ENCODE results near the gene MAFF.

The MAFF gene

DNA sequence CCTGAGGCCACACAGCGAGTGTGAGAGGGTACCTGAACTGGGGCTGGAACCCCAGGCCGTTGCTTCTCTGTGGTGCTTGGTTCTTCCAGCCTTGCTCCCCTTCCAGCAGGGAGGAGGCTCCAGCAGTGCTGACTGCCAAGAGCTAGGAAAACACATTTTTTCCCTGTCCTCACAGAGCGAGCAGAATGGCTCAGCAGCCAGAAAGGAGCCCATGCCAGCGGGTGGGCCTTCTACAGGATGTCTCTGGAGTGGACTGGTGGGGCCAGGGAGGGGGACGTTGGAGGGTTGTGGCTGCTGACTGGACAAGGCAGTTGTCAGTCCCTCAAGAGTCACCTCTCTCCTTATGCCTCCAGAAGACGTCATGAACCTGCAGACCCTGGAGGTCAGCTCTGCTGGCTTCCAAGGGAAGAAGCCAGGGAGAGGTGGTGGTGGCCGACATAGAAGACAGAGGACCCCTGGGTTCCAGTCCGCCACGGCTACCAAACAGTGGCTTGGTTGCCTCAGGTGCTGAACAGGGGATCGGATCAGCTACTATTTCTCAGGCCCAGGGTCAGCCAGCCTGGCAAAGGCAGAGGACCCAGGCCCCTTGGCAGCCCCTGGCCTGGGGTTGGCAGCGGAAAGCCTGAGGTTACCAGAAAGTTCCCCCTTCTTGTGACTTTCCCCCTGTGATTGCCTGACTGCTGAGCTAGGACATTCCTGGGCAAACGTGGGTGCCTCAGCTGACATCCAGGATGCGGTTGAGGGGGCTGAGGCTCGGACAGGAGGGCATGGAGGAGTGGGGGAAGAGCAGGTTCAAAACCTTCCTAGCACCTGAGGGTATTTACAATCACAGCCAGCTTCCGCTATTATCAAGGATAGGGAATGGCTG lies 3.7 kb downstream of the MAFF start:
- DNase-seq: no peak

DNA sequence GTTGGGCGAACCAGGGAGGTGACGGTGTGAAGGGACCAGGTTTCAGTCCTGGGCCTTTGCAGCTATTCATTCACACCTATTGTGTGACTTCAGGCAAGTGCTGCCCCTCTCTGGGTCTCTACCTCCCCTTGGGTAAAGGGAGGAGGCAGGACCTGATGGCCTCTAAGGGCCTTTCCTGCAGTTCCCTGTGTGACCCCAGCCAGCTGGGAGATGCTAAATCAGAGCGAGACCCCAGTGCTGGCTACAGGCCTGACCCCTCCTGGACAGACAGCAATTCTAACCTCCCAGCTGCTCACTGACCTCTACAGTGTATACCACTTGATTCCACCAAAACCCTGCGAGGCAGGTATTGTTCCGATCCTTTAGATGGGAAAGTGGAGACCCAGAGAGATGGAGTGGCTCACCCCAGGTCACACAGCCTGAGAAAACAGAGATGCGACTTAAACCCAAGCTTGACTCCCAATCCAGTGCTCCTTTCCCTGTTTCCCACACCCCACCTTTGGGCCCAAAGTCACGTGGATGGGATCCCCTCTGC lies 6.2 kb downstream of the MAFF start:
- DNase-seq: no peak

DNA sequence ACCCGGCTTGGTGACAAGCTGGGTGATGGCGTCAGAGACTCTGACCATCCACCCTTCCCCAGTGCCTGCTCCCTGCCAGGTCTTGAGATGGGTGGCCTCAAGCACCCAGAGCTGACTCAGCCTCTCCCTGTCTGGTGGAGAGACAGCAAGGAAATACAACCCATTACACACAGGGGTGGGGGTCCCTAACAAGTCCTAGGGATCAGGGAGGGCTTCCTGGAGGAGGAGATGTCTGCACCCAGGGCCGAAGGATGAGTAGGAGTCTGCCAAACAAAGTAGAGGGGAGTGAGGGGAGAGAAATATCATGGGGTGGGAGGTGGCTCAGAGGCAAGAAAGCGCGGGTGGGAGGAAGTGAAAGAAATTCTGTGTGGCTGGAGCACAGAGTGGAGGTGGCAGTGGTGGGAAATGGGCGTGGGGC lies 6.8 kb downstream of the MAFF start:
- no peak for DNase-seq

DNA sequence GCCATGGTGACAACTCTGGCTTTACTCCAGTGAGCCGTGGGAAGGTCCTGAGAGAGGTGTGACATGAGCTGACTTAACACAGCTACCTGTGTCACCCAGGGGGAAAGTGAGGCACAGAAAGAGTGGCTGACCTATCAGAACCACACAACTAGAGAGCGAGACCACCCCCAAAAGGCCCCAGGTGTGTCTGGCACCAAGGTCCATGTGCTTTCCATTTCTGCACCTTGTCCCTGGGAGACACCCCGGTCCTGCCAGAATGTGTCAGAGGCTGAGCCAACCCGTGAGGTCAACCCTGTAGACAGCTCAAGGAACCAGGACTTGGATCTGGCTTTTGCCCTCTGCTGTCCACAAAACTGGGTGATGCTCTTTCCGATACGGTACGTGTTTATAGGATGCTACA lies 9.8 kb downstream of the MAFF start:
- DNase-seq: no peak

DNA sequence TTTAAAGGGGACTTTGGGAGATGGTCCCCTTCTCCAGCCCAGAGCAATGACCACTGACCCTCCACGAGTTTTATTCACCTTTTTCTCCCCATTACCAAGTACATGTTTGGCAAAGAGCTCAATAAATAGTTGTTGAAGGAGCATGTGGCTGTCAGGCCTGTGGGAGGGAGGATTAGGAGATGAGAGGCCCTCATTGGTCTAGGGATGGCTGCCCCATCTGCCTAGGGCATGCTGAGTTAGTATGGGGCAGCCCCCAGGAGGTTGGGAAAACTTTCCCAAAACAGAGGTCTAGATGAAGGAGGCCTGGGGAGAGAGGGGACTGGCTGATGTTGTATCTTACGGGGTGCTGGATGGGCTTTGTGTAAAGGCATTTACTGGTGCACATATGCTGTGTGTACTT lies 10.6 kb downstream of the MAFF start:
- DNase-seq: no peak

DNA sequence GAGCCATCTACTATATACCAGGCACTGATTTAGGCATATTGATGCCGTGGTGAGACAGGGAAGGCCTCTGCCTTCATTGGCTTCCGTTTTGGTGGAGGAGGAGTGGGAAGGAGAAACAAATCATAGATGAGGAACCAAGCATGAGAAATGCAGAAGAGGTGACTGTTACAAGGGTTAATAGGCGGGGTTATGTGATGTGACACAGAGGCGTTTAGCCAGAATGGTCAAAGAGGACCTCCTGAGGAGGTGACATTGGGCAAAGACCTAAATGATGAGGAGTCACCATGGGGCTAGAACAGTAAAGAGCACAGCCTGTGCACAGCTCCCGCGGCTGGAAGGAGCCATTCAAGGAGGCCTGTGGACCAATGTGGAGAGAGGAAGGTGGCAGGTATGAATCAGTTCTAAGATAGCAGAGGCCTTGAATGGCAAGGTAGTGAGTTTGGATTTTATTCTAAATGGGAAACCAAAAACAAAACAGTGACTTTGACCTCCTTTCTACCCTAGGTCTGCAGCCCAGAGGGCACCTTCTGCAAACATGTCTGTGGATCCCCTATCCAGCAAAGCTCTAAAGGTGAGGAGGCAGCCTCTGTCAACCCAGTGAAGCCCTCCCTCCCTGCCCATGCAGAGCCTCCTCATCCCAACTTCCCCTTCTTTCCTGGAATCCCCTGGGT lies 11.7 kb downstream of the MAFF start:
- DNase-seq: no peak

DNA sequence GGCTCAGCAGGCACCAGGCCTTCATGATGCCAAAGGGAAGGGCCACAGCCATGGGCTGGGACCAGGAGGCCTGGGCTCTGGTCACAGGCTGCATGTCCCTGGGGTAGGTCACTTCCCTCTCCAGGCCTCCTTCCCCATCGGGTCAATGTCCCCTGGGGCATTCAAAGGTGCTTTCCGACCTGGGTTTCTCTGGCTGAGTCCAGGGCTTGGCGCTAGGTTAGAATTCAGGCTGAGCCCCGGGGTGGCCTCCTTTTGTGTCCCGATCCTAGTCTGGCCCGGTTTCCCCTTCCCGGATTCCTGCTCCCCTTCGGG lies 12.2 kb downstream of the MAFF start:
- no peak for DNase-seq

DNA sequence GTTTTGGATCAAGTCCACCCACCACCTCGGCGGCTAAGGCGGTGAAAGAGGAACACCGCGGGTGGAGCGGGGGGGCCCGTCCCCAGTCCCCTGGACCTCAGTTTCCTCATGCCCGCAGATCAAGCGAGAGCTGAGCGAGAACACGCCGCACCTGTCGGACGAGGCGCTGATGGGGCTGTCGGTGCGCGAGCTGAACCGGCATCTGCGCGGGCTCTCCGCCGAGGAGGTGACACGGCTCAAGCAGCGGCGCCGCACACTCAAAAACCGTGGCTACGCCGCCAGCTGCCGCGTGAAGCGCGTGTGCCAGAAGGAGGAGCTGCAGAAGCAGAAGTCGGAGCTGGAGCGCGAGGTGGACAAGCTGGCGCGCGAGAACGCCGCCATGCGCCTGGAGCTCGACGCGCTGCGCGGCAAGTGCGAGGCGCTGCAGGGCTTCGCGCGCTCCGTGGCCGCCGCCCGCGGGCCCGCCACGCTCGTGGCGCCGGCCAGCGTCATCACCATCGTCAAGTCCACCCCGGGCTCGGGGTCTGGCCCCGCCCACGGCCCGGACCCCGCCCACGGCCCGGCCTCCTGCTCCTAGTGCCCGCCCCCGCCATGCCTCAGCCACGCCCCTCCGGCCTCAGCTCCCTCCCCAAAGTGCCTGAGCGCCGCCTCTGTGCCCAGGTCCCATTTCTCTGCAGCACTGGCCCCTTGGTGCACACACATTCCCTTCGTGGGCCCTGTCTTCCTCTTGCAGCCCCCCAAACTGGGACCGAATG lies 12.7 kb downstream of the MAFF start:
- peak; percentile 71 to 81 for DNase-seq

DNA sequence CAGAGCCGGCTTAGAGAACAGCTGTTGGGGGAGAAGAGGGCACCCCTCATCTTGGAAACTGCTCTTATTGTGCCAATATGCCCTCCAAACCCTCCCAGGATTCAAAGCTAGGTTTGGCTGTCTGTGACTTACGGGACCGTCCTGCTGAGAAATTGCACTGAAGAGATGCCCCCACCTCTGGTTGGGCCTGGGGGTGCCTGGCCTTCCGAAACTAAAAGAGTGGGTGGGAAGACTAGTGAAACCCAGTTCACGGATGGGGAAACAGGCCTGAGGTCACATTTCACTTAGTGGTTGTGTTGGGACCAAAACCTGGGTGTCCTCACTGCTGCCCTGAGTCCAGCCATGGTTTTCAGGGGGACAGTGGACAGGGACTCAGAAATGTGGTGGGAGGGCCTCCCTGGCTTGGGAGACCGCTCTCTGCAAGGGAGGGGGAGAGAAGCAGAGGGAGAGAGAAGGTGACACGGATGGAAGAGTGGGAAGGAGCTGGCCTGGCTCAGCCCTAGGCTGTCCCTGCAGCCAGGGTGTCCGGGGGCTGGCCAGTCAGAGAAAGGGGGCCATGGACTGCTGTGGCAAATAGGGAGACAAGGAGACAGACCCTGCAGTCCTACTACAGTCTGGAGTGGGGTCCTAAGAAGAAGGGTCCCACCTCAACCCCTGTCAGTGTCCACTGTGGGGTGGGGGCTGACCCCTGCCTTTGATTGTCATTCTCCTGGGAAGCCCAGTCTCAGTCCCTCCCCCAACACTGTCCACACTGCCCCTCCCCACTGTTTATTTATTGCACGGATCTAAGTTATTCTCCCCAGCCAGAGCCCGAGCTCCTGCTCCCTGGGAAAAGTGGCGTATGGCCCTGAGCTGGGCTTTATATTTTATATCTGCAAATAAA lies 13.6 kb downstream of the MAFF start:
- no peak for DNase-seq

DNA sequence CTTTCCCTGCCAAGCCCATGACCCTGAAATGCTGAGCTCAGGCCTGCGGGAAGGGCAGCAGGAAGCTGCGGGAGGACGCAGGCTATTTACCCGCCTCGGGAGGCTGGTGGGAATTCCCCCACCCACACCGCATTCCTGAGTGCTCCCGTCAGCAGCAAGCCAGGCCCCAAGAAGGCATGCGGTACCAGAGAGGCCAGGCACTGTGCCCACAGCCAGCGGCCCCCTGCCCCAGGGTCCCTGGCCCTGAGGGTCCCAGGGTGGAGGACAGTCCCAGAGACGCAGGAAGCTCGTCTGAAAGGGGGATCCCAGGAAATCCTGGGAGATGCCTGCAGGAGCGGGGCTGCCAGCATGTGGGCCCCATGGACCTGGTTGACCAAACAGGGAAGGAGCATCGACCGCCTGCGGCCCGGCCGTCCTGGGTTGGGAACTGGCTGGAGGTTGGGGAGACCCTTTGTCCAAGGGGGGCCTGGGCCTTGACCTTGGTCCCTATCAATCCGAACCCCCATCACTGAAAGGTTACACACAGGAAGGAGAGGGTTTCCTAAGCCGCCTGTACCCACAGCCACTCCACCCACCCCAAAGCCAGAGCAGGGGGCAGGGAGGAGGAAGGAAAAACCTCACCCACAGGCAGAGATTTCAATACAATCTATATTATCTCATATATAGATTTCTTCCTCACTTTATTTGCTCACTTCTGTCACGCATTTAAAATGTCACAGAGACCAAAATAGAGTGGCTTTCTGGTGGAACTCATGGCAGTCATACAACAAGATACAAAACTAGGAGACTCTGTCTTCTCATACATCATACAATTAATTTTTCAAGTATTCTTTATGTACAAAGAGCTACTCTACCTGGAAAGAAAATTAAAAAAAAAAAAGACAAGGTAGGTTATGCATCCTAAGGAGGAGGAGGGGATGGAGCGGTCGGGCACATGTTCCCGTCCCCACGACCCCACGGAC lies 17.1 kb downstream of the MAFF start:
- DNase-seq: peak; percentile 65 to 74

DNA sequence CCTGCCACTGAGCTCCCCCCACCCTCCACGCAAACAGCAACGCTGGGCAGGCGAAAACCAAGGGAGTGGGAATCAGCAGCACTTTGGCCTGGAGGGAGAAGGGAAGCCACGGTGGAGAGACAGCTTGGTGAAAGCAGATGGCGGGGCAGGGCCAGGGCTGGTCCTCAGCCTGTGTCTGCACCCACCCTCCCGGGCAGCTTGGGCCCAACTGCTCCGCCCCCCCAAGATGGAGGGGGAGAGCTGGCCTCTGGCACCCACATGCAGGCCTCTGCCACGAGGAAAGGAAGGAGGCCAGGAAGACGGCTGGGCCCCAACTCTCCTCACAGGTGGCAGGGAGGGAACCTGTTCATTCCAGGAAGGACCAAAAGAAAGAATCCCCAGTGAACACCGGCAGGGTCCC lies 17.8 kb downstream of the MAFF start:
- DNase-seq: no peak

DNA sequence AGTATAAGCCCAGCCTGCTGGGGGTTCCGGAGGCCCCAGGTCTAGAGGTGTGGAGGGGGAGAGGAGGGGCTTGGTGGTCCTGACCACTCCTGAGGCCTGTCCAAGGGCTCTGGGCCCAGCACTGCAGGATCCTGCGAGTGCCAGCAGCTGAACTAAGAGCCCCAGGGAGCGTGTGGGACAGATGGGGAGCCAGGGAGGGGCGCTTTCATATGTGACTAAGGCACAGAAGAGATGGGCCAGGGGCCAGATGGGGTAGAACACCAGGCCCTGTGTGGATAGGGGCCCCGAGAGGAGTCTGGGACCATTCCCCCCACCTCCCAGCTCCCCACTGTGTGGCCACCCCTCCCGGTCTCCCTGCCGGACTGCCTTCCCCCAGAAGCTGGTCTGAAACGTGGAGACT lies 18.4 kb downstream of the MAFF start:
- no peak for DNase-seq

DNA sequence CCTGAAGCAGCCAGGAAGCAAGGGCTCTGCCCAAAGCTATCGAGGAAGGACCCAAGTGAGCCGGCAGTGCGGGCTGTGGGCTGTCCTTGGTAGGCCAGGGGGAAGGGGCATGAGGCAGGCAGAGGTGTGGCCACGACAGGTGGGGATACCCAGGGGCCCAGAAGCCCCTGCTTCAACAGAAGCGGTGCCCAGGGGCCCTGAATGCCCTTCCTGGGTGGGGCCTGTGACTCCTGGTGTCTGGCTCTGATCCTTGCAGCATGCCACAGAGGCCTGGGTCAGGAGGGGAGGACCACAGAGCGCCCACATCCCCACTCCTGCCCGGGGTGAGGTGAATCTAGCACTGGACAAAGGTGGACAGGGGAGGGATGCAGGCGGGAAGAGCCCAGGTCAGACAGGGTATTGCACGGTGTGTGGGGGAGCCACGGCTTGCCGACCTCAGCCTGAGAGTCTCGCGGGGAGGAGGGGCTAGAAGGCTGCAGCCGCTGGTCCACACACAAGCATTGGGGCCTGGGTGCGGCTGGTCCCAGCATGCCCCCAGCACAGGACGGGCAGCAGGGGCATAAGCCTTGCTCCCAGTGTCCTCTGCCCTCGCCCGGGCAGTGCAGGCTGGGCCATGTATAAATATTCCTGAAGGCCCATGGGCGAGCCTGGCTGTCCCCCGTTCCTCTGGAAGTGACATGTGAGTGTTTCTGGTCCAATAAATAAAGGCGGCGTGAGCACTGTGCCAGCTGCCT lies 19.0 kb downstream of the MAFF start:
- no peak for DNase-seq

DNA sequence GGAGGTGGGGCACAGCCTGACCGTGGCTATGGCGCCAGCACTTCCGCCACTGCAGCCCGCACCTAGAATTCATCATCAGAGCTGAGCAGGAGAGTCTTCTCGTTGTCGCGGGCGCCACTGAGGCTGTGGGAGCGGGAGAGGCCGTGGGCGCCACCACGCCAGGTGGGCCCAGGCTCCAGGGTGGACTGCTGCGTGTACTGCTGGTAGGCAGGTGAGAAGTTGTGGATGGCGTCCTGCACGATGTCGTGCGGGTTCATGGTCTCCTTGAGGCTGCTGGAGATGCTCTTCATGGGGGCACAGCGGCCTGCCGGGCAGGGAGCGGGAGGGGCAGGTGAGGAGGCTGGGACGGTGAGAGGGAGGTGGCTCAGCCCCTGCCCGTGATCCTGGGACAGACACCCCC lies 19.6 kb downstream of the MAFF start:
- no peak for DNase-seq

DNA sequence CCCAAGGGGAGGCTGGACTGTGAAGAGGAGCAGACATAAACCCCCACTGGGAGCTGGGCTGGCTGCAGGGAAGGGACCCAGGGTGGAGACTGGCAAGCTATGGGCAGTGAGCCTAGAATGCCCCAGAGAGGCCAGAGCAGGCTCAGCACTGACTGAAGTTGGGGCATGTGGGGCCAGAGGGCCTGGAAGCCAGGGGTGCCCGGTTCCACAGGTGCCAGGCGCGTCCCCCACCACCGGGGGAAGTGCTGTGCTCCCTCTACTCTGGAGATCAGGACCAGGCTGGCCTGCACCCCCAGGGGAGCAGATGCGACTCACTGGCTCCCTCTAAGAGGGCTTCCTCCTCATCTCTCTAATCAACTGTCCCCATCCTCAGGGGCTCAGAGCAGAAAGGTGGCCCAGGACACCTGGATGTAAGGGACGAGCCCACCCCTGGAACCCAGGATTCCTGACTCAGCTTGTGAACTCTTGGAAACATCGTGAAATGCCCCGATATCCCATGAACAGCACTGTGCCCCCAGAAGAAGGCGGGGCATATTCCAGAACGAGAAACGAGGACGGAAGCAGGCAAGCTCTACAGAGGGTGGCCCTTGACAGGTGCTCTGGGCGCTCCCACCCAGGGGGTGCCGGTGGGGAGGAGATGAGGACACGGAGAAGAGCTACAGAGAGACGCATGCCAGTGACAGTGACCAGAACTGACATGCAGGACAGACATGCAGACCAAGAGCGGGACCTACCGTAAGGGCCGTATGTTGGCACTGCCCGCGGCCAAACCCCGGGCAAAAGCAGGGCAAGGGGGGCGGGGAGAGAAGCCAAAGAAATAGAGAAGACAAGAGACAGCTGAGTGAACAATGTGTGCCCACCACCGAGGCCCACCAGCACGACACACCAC lies 20.4 kb downstream of the MAFF start:
- DNase-seq: no peak

DNA sequence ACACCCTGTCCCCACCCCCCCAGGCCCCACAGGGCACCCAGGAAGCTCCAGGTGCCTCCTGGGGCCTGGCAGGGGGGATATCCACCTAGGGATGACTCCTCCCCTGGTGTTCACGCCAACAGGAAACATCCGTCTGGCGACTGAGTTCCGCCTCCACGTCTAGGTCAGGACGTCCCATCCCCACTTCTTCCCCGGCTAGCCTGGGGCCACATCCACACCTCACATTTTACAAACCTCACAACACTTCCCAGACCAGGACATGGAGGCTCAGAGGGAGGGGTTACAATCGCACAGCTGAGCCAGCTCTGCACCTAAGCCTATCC lies 21.0 kb downstream of the MAFF start:
- DNase-seq: no peak

DNA sequence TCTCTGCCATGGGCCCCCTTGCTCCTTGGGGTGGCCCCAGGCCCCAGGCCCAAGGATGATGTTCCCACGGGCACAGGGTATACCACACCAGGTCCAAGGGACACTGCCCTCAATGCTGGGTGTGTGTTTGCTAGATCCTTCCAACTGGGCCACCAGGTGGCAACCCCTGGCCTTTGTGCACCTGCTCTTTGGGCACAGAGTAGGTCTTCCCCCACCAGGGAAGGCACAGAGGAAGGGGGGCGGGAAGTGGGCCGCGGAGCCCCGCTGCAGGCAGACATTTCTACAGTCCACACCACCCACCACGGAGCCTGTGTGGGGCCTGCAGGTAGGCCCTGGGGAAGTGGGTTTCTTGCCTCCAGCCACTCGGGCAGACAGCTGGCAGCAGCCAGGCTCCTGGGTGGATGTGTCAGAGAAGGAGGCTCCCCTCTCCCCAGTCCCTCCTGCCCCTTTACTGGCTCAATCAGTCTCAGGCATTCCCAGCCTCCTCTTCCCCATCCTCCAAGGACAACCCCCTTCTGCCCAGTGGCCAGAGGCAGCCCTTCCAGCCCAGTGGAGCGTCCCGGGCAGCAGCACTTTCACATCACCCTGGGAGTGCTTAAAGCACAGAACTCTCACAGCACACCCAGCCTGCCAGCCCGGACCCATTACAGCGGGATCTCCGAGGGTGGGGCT lies 21.6 kb downstream of the MAFF start:
- no peak for DNase-seq

DNA sequence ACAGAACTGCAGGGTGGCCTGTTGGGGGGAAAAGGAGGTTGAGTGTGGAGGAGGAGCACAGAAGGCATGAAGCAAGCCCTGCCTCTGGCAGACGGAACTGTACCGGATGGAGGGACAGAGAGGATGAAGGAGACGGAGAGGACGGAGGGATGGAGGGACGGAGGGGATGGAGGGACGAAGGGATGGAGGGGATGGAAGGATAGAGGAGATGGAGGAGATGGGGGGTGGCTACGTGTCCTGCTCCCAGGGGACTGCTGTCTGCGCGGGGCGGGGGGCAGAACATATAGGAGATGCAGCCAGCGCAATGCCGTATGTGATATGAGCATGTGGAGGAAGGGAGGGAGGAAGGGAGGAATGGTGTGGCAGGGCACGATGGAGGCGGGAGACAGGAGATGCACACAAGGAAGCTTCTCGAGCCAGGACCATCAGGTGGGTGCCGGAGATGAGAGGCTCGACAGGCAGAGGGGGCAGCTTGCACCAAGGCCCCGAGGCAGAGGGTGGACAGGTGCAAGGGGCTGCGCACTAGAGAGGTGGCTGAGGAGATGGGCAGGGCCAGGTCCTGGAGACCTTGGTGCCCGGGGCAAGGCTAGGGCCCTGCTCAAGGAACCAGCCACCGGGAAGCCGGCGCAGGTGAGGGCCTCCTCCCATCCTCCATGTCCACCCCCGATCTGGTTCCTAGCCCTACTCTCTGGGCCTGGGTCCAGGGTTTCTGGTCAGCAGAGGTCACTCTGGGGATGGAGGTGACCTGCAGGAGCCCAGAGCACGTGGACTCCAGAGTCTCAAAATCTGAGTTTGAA lies 25.3 kb downstream of the MAFF start:
- DNase-seq: no peak
